Measurements from ENCODE around the gene PLEKHA8. TPM values are rescaled to one million over a fixed set of nuclear protein-coding genes. Genes with fewer than 3 reads are reported as not detected.
A peak's percentile ranks its signal among the peaks of the same experiment; 100 is the strongest.

The PLEKHA8 gene
- total RNA-seq, 4 donors from 2014 or later, result 9.0 to 23.4 (median 13.0) TPM

DNA sequence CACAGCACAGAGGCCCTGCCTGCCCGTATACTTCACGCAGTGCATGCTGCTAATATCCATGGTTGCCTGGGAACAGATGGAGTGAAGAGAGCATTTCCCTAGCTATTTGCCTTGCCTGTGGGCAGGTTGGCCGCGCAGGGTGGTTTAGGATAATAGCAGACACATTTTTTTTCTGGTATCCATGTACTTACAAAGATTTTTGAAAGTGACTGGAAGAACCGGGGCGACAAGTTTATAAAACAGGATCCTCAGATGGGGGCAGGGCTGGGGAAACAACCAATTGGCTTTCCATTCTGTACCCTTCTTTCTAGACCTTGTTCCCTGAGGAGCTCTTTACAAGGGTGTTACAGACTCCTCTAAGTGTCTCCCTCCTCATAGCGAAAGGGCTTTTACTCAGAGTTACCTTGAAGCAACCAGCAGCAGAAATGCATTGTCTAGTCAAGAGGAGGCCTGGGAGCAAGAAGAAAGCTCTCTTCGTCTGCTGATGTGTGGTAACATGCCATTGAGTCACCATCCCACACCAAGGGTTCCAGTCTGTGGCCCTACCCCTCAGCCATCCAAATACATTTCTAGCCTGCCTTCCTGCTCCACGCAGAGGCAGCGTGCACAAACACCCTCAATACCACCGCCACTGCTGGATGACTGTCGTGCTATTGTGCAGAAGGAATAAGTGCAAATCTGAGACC is 138.1 kb downstream of the PLEKHA8 start:
- Histone ChIP-seq H3K36me3 (peaks cover 0 to 3% (median 0%) of the 10 kb centered on the region in 3 donors), H3K27ac (peak overlapping the region in 2 of 4 donors; percentile 87 to 94), H3K9me3 (no peaks in the 10 kb centered on the region), H3K27me3 (no peaks in the 10 kb centered on the region), H3K4me1 (peaks cover 0 to 88% (median 45%) of the 10 kb centered on the region in 4 donors), H3K4me3 (no peak overlapping the region)
- DNase-seq (ENCODE audit: low spot score in 2 of 2), result no peak
- WGBS, 2 donors, result 85% methylated on average over 12 of the region's 12 CpGs
- TF ChIP-seq POLR2A (IDR thresholded peaks at IDR 0.05) (no peak), EP300 (IDR thresholded peaks at IDR 0.05) (no peak)
- TF ChIP-seq, protein P1, sequence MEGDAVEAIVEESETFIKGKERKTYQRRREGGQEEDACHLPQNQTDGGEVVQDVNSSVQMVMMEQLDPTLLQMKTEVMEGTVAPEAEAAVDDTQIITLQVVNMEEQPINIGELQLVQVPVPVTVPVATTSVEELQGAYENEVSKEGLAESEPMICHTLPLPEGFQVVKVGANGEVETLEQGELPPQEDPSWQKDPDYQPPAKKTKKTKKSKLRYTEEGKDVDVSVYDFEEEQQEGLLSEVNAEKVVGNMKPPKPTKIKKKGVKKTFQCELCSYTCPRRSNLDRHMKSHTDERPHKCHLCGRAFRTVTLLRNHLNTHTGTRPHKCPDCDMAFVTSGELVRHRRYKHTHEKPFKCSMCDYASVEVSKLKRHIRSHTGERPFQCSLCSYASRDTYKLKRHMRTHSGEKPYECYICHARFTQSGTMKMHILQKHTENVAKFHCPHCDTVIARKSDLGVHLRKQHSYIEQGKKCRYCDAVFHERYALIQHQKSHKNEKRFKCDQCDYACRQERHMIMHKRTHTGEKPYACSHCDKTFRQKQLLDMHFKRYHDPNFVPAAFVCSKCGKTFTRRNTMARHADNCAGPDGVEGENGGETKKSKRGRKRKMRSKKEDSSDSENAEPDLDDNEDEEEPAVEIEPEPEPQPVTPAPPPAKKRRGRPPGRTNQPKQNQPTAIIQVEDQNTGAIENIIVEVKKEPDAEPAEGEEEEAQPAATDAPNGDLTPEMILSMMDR (IDR thresholded peaks at IDR 0.05), result no peak

DNA sequence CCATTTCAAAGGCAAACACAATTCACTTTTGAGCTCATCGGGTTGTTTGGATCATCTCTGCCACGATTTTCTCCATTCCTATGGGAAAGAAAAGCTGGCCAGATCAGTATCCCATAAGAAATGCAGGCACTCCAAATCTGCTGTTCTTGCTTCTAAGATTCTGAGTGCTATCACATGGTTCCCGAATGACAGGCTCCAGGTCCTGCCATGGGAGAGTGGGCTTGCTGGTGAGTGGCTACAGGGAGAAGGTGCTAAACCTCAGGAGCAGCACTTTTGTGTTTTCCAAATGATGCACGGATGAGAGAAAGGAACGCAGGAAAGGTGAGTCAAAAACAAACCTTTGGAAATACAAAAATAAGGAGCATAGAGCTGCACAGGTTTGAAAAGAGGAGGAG is 138.6 kb downstream of the PLEKHA8 start:
- Histone ChIP-seq H3K27ac (peak overlapping the region in 1 of 4 donors; percentile 94), H3K4me3 (no peak overlapping the region), H3K4me1 (peaks cover 0 to 88% (median 46%) of the 10 kb centered on the region in 4 donors), H3K27me3 (no peaks in the 10 kb centered on the region), H3K36me3 (no peaks in the 10 kb centered on the region), H3K9me3 (no peaks in the 10 kb centered on the region)
- TF ChIP-seq, protein P1 (IDR thresholded peaks at IDR 0.05), result no peak
- no peak for TF ChIP-seq POLR2A (IDR thresholded peaks at IDR 0.05)
- TF ChIP-seq EP300 (IDR thresholded peaks at IDR 0.05), result no peak
- 78 to 79% methylated on average over 5 of the region's 5 CpGs for WGBS, 2 donors
- DNase-seq (ENCODE audit: low spot score in 2 of 2), result no peak

DNA sequence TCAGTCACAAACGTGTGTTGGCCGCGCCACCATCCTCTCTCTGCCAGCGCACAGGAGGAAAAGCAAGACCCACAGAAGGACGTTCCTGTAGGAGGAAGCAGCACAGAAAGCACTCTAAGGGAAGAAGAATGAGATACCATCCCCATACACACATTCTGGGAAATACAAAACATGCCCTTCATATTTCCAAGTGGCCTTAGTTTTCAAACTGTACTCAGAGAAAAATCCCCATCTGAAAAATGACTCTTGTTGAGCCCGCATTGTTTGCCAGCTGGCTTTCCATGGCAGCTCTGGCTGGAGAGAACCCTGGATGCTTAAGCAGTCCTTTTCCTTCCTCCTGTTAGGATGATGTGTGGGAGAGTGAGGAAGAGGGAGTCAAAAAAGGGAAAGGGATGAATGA is 139.7 kb downstream of the PLEKHA8 start:
- H3K36me3 ChIP-seq, result no peaks in the 10 kb centered on the region
- no peaks in the 10 kb centered on the region for H3K27me3 ChIP-seq
- peak overlapping the region in 2 of 4 donors; percentile 85 to 94 for H3K27ac ChIP-seq
- TF ChIP-seq EP300 (IDR thresholded peaks at IDR 0.05) (no peak), POLR2A (IDR thresholded peaks at IDR 0.05) (no peak)
- TF ChIP-seq, protein P1 (IDR thresholded peaks at IDR 0.05), result no peak
- DNase-seq (ENCODE audit: low spot score in 2 of 2), result no peak
- no peak overlapping the region for H3K4me3 ChIP-seq
- no peaks in the 10 kb centered on the region for H3K9me3 ChIP-seq
- 75 to 80% methylated on average over 6 of the region's 6 CpGs for WGBS, 2 donors
- H3K4me1 ChIP-seq, result peaks cover 0 to 88% (median 45%) of the 10 kb centered on the region in 4 donors

DNA sequence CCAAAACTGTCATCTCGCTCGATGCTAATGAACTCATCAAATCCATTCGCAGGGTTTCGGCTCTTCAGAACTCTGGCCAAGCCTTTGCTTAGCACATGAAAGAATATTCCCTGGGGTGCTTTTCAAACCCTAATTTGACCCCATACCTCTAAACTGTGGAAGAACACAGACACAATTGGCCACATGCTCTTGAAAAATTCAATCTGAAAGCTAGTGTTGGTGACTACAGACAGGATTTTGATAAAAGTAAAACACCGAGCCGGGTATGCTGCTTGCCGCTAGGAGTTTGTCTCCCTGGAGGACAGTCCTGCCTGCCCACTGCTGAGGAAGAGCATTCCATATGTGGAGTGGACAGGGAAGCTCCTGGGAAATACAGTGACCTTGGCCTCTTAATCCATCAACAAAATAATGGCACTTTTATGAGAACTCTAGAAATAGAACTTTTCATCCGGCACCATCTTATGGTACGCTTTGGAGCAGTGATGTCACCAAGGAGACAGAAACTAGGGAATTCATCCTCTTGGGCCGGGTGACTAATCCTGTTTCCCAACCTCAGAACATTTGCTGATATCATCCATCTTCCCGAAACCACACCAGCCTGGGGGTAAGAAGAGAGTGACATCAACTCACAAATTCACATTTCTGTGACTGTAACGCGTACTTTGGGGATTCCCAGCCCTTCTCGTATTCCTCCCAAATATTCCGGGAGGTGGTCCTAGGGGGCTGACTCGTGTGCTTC is 140.8 kb downstream of the PLEKHA8 start:
- Histone ChIP-seq H3K27me3 (no peaks in the 10 kb centered on the region), H3K4me1 (peaks cover 0 to 88% (median 45%) of the 10 kb centered on the region in 4 donors), H3K4me3 (no peak overlapping the region), H3K9me3 (no peaks in the 10 kb centered on the region), H3K36me3 (no peaks in the 10 kb centered on the region), H3K27ac (peak overlapping the region; percentile 4 to 94 (median 50))
- 51 to 54% methylated on average over 16 of the region's 16 CpGs for WGBS, 2 donors
- TF ChIP-seq POLR2A (IDR thresholded peaks at IDR 0.05), result no peak
- peak in 1 of 2 donors; percentile 65 for TF ChIP-seq EP300 (IDR thresholded peaks at IDR 0.05)
- DNase-seq (ENCODE audit: low spot score in 2 of 2), result no peak

DNA sequence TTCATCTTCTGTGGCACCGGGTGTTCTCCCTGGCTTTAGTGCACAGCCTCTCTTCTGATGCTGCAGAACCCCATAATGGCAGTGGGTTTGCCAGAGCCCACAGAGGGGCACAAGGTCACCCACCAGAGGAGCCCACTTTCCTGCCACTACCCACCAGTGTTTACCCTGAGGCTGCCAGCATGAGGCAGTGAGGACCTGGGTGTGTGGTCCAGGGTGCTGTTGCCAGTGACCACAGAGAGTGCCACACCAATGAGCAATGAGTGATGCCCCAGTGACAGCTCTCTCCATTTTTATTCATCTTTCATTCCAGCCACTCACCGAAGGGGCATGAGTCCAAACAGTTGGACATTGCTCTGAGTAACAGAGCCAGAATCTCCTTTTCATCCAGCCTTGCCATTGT is 141.4 kb downstream of the PLEKHA8 start:
- Histone ChIP-seq H3K4me1 (peaks cover 0 to 88% (median 44%) of the 10 kb centered on the region in 4 donors), H3K27ac (peak overlapping the region in 3 of 4 donors; percentile 14 to 94 (median 85)), H3K36me3 (no peaks in the 10 kb centered on the region), H3K4me3 (no peak overlapping the region), H3K27me3 (no peaks in the 10 kb centered on the region), H3K9me3 (no peaks in the 10 kb centered on the region)
- DNase-seq (ENCODE audit: low spot score in 2 of 2), result no peak
- 50 to 58% methylated on average over 2 of the region's 2 CpGs for whole genome bisulfite sequencing, 2 donors
- no peak for TF ChIP-seq EP300 (IDR thresholded peaks at IDR 0.05)
- TF ChIP-seq POLR2A (IDR thresholded peaks at IDR 0.05), result no peak

All from tibial nerve (tissue), 4 donors.